Mesenchymal stem cell (in vitro differentiated cells and primary cell): Measurements from ENCODE around the gene CRKL.

Experiments
- DNase-seq: peaks from one replicate; pipeline ENCODE4 v3.0.0-alpha.2; 2013
- H2AFZ ChIP-seq: one replicate; pipeline ENCODE4 v1.6.1; 2013; ENCODE audit warnings: low read depth, mild to moderate bottlenecking, control low read depth, inconsistent platforms, low read length, moderate library complexity
- H2AK5ac ChIP-seq: 2 replicates; pipeline ENCODE4 v1.6.1; 2013; ENCODE audit warnings: low read length, moderate library complexity, mild to moderate bottlenecking, inconsistent platforms; ENCODE audit not compliant: severe bottlenecking
- H2BK120ac ChIP-seq: one replicate; pipeline ENCODE4 v1.6.1; 2013; ENCODE audit warnings: low read depth, mild to moderate bottlenecking, inconsistent platforms, low read length, moderate library complexity
- H2BK12ac ChIP-seq, 2 experiments: one replicate each; pipeline ENCODE4 v1.6.1; 2013; ENCODE audit warnings: inconsistent platforms in 2 of 2, low read length in 2 of 2, mild to moderate bottlenecking in 2 of 2, moderate library complexity in 2 of 2, control low read depth in 1 of 2
- H2BK15ac ChIP-seq: one replicate; pipeline ENCODE4 v1.6.1; 2013; ENCODE audit warnings: mild to moderate bottlenecking, low read depth, inconsistent platforms; ENCODE audit not compliant: poor library complexity, severe bottlenecking
- H2BK5ac ChIP-seq: 2 replicates; pipeline ENCODE4 v1.6.1; 2013; ENCODE audit warnings: low read depth, mild to moderate bottlenecking, low read length, control low read depth, inconsistent platforms; ENCODE audit not compliant: poor library complexity, severe bottlenecking
- H3K14ac ChIP-seq, 2 experiments: one replicate each; pipeline ENCODE4 v1.6.1; 2013; ENCODE audit warnings: inconsistent platforms in 2 of 2, low read length in 2 of 2, control low read depth in 1 of 2, mild to moderate bottlenecking in 1 of 2, moderate library complexity in 1 of 2
- H3K18ac ChIP-seq, 2 experiments: one replicate each; pipeline ENCODE4 v1.6.1; 2013; ENCODE audit warnings: inconsistent platforms in 2 of 2, low read length in 2 of 2, control low read depth in 1 of 2, low read depth in 1 of 2, mild to moderate bottlenecking in 1 of 2
- H3K23ac ChIP-seq, 2 experiments: one replicate each; pipeline ENCODE4 v1.6.1; 2013; ENCODE audit warnings: inconsistent platforms in 2 of 2, low read length in 2 of 2, mild to moderate bottlenecking in 2 of 2, moderate library complexity in 2 of 2, control low read depth in 1 of 2
- H3K27ac ChIP-seq: 2 replicates; pipeline ENCODE4 v1.5.1; 2013; ENCODE audit warnings: mild to moderate bottlenecking, moderate library complexity, low read length, control low read depth, inconsistent platforms; ENCODE audit not compliant: poor library complexity, severe bottlenecking
- H3K27me3 ChIP-seq, 2 experiments: 2 replicates each; pipeline versions ENCODE4 v1.6.1 to v1.7.0; 2013; ENCODE audit warnings: low read length in 2 of 2, mild to moderate bottlenecking in 2 of 2, moderate library complexity in 2 of 2, control low read depth in 1 of 2, inconsistent platforms in 1 of 2; ENCODE audit not compliant: control insufficient read depth in 1 of 2, insufficient read depth in 1 of 2
- H3K36me3 ChIP-seq, 2 experiments: 2 replicates each; pipeline versions ENCODE4 v1.6.1 to v1.7.0; 2013; ENCODE audit warnings: low read length in 2 of 2, control low read depth in 1 of 2, inconsistent platforms in 1 of 2, low read depth in 1 of 2, mild to moderate bottlenecking in 1 of 2; ENCODE audit not compliant: insufficient read depth in 2 of 2, control insufficient read depth in 1 of 2
- H3K4ac ChIP-seq, 2 experiments: one replicate each; pipeline ENCODE4 v1.6.1; 2013; ENCODE audit warnings: inconsistent platforms in 2 of 2, low read length in 2 of 2, mild to moderate bottlenecking in 2 of 2, moderate library complexity in 2 of 2, control low read depth in 1 of 2, low read depth in 1 of 2
- H3K4me1 ChIP-seq: 2 replicates; pipeline ENCODE4 v1.6.1; 2013; ENCODE audit warnings: low read depth, low read length, control low read depth; ENCODE audit not compliant: control insufficient read depth, insufficient read depth
- H3K4me2 ChIP-seq: 2 replicates; pipeline ENCODE4 v1.6.1; 2013; ENCODE audit warnings: low read length, mild to moderate bottlenecking, inconsistent platforms; ENCODE audit not compliant: poor library complexity, severe bottlenecking
- H3K4me3 ChIP-seq, 2 experiments: 2 replicates each; pipeline versions ENCODE4 v1.5.1 to v1.7.0; 2013; ENCODE audit warnings: low read length in 2 of 2, mild to moderate bottlenecking in 2 of 2, control low read depth in 1 of 2, low read depth in 1 of 2; ENCODE audit not compliant: insufficient read depth in 1 of 2
- H3K79me1 ChIP-seq: replicated peaks from 2 replicates; pipeline ENCODE4 v1.6.1; 2013; ENCODE audit warnings: mild to moderate bottlenecking, control low read depth, low read length, inconsistent platforms; ENCODE audit not compliant: poor library complexity, severe bottlenecking
- H3K9ac ChIP-seq: 2 replicates; pipeline ENCODE4 v1.7.0; 2013; ENCODE audit warnings: mild to moderate bottlenecking, low read length, moderate library complexity
- H3K9me3 ChIP-seq: 2 replicates; pipeline ENCODE4 v1.7.0; 2013; ENCODE audit warnings: mild to moderate bottlenecking, low read length; ENCODE audit not compliant: control insufficient read depth
- H4K8ac ChIP-seq: one replicate; pipeline ENCODE4 v1.6.1; 2013; ENCODE audit warnings: inconsistent platforms, mild to moderate bottlenecking, low read length, moderate library complexity
- H4K91ac ChIP-seq: one replicate; pipeline ENCODE4 v1.6.1; 2013; ENCODE audit warnings: mild to moderate bottlenecking, low read length, inconsistent platforms
- WGBS: methylation state at CpG from one replicate; pipeline ENCODE4 v1.1.7; 2013; ENCODE audit warnings: mixed read lengths; 5-methylcytosine and 5-hydroxymethylcytosine counted together

Gene CRKL

GRCh38 chr22:20983081-20983771 lies 66.0 kb downstream of the CRKL start:
- H3K18ac ChIP-seq, result peak overlapping the region in 1 of 2 experiments; percentile 18
- peaks cover 37% of the 10 kb centered on the region for H3K79me1 ChIP-seq
- H3K14ac ChIP-seq, result peak overlapping the region in 1 of 2 experiments; percentile 44
- H2BK15ac ChIP-seq, result no peak overlapping the region
- peak overlapping the region; percentile 90 to 94 for H3K4me3 ChIP-seq
- peaks cover 30 to 38% of the 10 kb centered on the region in 2 experiments for H3K36me3 ChIP-seq
- H3K9ac ChIP-seq, result peak overlapping the region; percentile 98
- no peak overlapping the region for H3K23ac ChIP-seq
- H2AK5ac ChIP-seq, result no peak overlapping the region
- peak overlapping the region; percentile 89 for H3K4me2 ChIP-seq
- peaks cover 7% of the 10 kb centered on the region for H3K9me3 ChIP-seq
- peak overlapping the region in 1 of 2 experiments; percentile 65 for H2BK12ac ChIP-seq
- peak overlapping the region in 1 of 2 experiments; percentile 94 for H3K4ac ChIP-seq
- H3K27ac ChIP-seq, result no peak overlapping the region
- H2BK5ac ChIP-seq, result no peak overlapping the region
- peak overlapping the region; percentile 7 for H4K8ac ChIP-seq
- H2AFZ ChIP-seq, result peak overlapping the region; percentile 91
- peak; percentile 52 for DNase-seq
- H3K27me3 ChIP-seq, result peaks cover 0 to 3% of the 10 kb centered on the region in 2 experiments
- peak overlapping the region; percentile 9 for H2BK120ac ChIP-seq
- 84% methylated on average over 5 of the region's 5 CpGs for WGBS
- peaks cover 20% of the 10 kb centered on the region for H3K4me1 ChIP-seq
- no peak overlapping the region for H4K91ac ChIP-seq

- H2AFZ ChIP-seq, result no peak overlapping the region
- no peak overlapping the region for H3K4me3 ChIP-seq
- no peak overlapping the region for H3K23ac ChIP-seq
- no peak overlapping the region for H2BK12ac ChIP-seq
- peaks cover 46% of the 10 kb centered on the region for H3K79me1 ChIP-seq
- no peak overlapping the region for H3K4ac ChIP-seq
- no peak overlapping the region for H3K18ac ChIP-seq
- no peak for DNase-seq
- H2BK15ac ChIP-seq, result no peak overlapping the region
- H2AK5ac ChIP-seq, result no peak overlapping the region
- H4K8ac ChIP-seq, result no peak overlapping the region
- no peaks in the 10 kb centered on the region for H3K9me3 ChIP-seq
- H3K4me1 ChIP-seq, result peaks cover 27% of the 10 kb centered on the region
- no peaks in the 10 kb centered on the region for H3K27me3 ChIP-seq
- H3K14ac ChIP-seq, result no peak overlapping the region
- H2BK5ac ChIP-seq, result no peak overlapping the region
- no peak overlapping the region for H4K91ac ChIP-seq
- H2BK120ac ChIP-seq, result no peak overlapping the region
- H3K36me3 ChIP-seq, result peaks cover 52% of the 10 kb centered on the region in 2 experiments
- no peak overlapping the region for H3K9ac ChIP-seq
- 99% methylated on average over 7 of the region's 7 CpGs for whole genome bisulfite sequencing
- H3K27ac ChIP-seq, result no peak overlapping the region
- no peak overlapping the region for H3K4me2 ChIP-seq
These were observed 68.5 kb downstream of the CRKL start for GRCh38 chr22:20985720-20986119.

DNA sequence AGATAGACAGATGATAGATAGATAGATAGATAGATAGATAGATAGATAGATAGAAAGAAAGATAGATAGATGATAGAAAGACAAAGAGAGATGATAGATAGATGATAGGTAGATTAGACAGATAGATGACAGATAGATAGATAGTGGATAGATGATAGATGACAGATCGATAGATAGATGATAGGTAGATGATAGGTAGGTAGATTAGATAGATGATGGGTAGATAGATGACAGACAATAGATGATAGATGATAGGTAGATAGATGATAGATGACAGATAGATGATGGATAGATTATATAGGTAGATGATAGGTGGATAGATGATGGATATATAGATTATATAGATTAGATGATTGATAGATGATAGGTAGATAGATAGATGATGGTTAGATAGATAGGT lies 69.2 kb downstream of the CRKL start:
- Histone ChIP-seq H2AK5ac (no peak overlapping the region), H3K23ac (no peak overlapping the region), H4K91ac (no peak overlapping the region), H3K14ac (no peak overlapping the region), H3K9ac (no peak overlapping the region), H3K36me3 (peaks cover 58% of the 10 kb centered on the region in 2 experiments), H3K4me3 (no peak overlapping the region), H4K8ac (no peak overlapping the region), H3K27me3 (no peaks in the 10 kb centered on the region), H2AFZ (no peak overlapping the region), H3K4me2 (no peak overlapping the region), H2BK120ac (no peak overlapping the region), H2BK12ac (no peak overlapping the region), H2BK15ac (no peak overlapping the region), H2BK5ac (no peak overlapping the region), H3K79me1 (peaks cover 47% of the 10 kb centered on the region), H3K4ac (no peak overlapping the region), H3K4me1 (peaks cover 21% of the 10 kb centered on the region), H3K9me3 (no peaks in the 10 kb centered on the region), H3K18ac (no peak overlapping the region), H3K27ac (no peak overlapping the region)
- no peak for DNase-seq
- WGBS, result 96% methylated on average over 1 of the region's 1 CpG

DNA sequence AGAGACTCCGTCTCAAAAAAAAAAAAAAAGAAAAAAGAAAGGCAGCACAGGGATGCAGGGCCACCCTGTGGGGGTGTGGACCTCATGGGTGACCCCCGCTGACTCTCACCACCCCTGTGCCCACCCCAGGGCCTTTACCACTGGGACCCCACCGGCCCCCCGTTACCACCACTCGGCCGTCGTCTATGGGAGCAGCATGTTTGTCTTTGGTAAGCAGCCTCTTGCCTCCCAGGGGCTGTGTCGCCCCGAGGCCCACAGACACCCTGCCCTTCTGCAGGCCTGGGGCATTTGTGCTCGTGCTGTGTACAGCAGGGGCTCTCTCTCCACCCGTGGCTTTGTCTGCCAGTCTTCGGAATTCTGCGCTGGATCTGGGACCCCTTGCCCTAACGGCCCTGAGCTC lies 70.2 kb downstream of the CRKL start:
- Histone ChIP-seq H4K8ac (no peak overlapping the region), H2BK120ac (no peak overlapping the region), H3K27me3 (no peaks in the 10 kb centered on the region), H3K4ac (no peak overlapping the region), H3K9ac (no peak overlapping the region), H3K18ac (no peak overlapping the region), H3K23ac (no peak overlapping the region), H2AK5ac (no peak overlapping the region), H3K9me3 (no peaks in the 10 kb centered on the region), H3K36me3 (peaks cover 66 to 68% of the 10 kb centered on the region in 2 experiments), H3K4me1 (peaks cover 18% of the 10 kb centered on the region), H2BK12ac (no peak overlapping the region), H3K27ac (no peak overlapping the region), H2BK15ac (no peak overlapping the region), H2AFZ (no peak overlapping the region), H2BK5ac (no peak overlapping the region), H3K79me1 (peaks cover 49% of the 10 kb centered on the region), H4K91ac (no peak overlapping the region), H3K14ac (no peak overlapping the region), H3K4me3 (no peak overlapping the region), H3K4me2 (no peak overlapping the region)
- DNase-seq, result no peak
- 94% methylated on average over 14 of the region's 14 CpGs for WGBS
